CD4-positive, alpha-beta memory T cell (primary cell): ENCODE results near the gene PRPF4. TPM values are rescaled to one million over a fixed set of nuclear protein-coding genes. Genes with fewer than 3 reads are reported as not detected.
A peak's percentile ranks its signal among the peaks of the same experiment; 100 is the strongest.

ENCODE experiments used
- CTCF ChIA-PET: fragments of 350-600 bp; sonication (Branson Sonifier 250); formaldehyde crosslinking; loops from one replicate; lab custom pipeline; 2021; ENCODE audit warnings: inconsistent platforms; ENCODE audit not compliant: partially characterized antibody; lab: Charles Lee
- POLR2A ChIA-PET: fragments of 350-600 bp; sonication (Branson Sonifier 250); formaldehyde crosslinking; loops from one replicate; lab custom pipeline; 2021; ENCODE audit not compliant: partially characterized antibody; lab: Charles Lee
- DNase-seq, 5 donors: peaks; one replicate each; pipeline versions ENCODE4 v3.0.0 to v3.0.0-alpha.2; 2020 to 2022; ENCODE audit warnings: mixed read lengths in 1 of 5
- H3K27ac ChIP-seq: one replicate; pipeline ENCODE4 v1.7.0; 2013; ENCODE audit warnings: low read depth, low read length
- H3K27me3 ChIP-seq: 2 replicates; pipeline ENCODE4 v1.7.0; 2013; ENCODE audit warnings: mild to moderate bottlenecking, low read length, moderate library complexity; ENCODE audit not compliant: insufficient read depth
- H3K36me3 ChIP-seq: 2 replicates; pipeline ENCODE4 v1.7.0; 2013; ENCODE audit warnings: mild to moderate bottlenecking, low read length, moderate library complexity; ENCODE audit not compliant: insufficient read depth
- H3K4me1 ChIP-seq: 2 replicates; pipeline ENCODE4 v1.7.0; 2013; ENCODE audit warnings: mild to moderate bottlenecking, low read length, moderate library complexity; ENCODE audit not compliant: insufficient read depth
- H3K4me3 ChIP-seq, 2 donors: one replicate each; pipeline ENCODE4 v1.7.0; 2013; ENCODE audit warnings: low read length in 2 of 2, mild to moderate bottlenecking in 1 of 2
- H3K9me3 ChIP-seq, 2 donors: one replicate each; pipeline ENCODE4 v1.7.0; 2013; ENCODE audit warnings: low read length in 2 of 2, control low read depth in 1 of 2; ENCODE audit not compliant: control insufficient read depth in 1 of 2
- H3K27ac Mint-ChIP-seq, 7 donors: one replicate each; pipeline ENCODE4 v1.8.0; 2020 to 2021; ENCODE audit warnings: mixed read lengths in 7 of 7, mild to moderate bottlenecking in 6 of 7, inconsistent platforms in 3 of 7, moderate library complexity in 3 of 7
- H3K27me3 Mint-ChIP-seq, 2 donors: one replicate each; pipeline ENCODE4 v1.8.0; 2020 to 2021; ENCODE audit warnings: mixed read lengths in 2 of 2
- H3K36me3 Mint-ChIP-seq, 2 donors: one replicate each; pipeline ENCODE4 v1.8.0; 2020 to 2021; ENCODE audit warnings: mixed read lengths in 2 of 2, inconsistent platforms in 1 of 2, mild to moderate bottlenecking in 1 of 2
- H3K4me1 Mint-ChIP-seq, 4 donors: one replicate each; pipeline ENCODE4 v1.8.0; 2020 to 2021; ENCODE audit warnings: mixed read lengths in 4 of 4, mild to moderate bottlenecking in 1 of 4
- H3K4me3 Mint-ChIP-seq, 8 donors: one replicate each; pipeline ENCODE4 v1.8.0; 2020 to 2021; ENCODE audit warnings: mixed read lengths in 8 of 8, mild to moderate bottlenecking in 7 of 8, moderate library complexity in 6 of 8, inconsistent platforms in 3 of 8
- H3K9me3 Mint-ChIP-seq, 8 donors: one replicate each; pipeline ENCODE4 v1.8.0; 2020 to 2021; ENCODE audit warnings: mixed read lengths in 8 of 8, mild to moderate bottlenecking in 5 of 8, inconsistent platforms in 3 of 8, moderate library complexity in 1 of 8
- intact Hi-C: fragments of 100-400 bp; cut with micrococcal nuclease; formaldehyde crosslinking; loops from one replicate; pipeline ENCODE4 v1.15.1; 2023
- polyA plus RNA-seq, 2 donors: library from polyadenylated mRNA; unstranded; fragments of 300-500 nt; fragmentation: Illumina TruSeq; gene quantifications; one replicate each; pipeline ENCODE4 v1.2.3, GENCODE V29; 2021
- total RNA-seq, 2 experiments: library from RNA; stranded (reverse); gene quantifications; one replicate each; pipeline ENCODE4 v1.2.3, GENCODE V29; 2021

The PRPF4 gene
- total and polyA plus RNA-seq, 4 experiments from 2014 or later: 19.2 to 25.7 (median 21.9) TPM

DNA sequence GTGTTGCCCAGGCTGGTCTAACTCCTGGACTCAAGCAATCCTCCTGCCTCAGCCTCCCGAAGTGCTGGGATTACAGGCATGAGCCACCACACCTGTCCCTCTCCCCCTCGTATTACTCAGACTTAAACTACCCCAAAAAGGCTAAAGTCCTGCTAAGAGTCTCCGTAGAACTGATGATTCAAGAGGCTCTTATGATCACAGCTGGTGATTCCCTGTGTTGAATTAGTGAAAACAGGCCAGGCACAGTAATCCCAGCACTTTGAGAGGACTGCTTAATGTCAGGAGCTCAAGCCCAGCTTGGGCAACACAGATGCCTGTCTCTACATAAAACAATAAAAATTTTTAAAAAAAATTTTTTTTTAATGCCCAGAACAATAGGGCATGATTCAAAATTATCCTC lies 9.3 kb upstream of the PRPF4 start:
- POLR2A ChIA-PET: no interaction called here
- no peak overlapping the region for H3K4me3 ChIP-seq

DNA sequence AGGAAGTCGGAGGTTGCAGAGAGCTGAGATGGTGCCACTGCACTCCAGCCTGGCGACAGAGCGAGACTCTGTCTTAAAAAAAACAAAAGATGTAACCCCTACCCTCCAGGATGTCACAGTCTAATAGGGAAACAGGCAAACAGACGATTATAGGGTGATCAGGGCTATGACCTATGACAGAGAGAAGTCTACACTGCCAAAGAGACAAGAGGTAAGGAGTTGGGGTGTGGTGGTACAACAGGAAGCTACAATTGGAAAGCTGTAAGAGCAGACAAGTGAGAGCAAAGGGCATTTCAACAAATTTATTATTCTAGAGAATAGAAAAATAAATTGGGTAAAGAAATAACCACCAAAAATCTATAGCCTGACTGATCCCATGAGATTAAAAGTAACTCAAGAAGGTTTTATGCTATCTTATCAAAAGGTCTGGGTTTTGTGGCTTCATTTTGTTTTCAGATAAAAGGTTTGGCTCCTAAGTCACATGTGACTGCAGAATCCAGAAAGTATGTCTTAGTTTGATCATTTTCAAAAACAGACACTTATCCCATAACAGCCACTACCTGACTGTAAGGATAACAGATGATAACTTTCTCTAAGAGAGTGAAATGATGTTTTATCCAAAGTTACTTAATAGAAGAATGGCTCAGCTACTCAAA lies 7.4 kb upstream of the PRPF4 start:
- Histone ChIP-seq H3K4me1 (peaks cover 10% of the 10 kb centered on the region), H3K36me3 (peaks cover 40% of the 10 kb centered on the region), H3K27ac (no peak overlapping the region), H3K4me3 (no peak overlapping the region), H3K27me3 (no peaks in the 10 kb centered on the region), H3K9me3 (no peaks in the 10 kb centered on the region)
- ChIA-PET POLR2A (no interaction called here), CTCF (no interaction called here)
- Mint-ChIP-seq H3K4me3 (no peak overlapping the region), H3K27ac (peak overlapping the region in 3 of 7 donors; percentile 41 to 72 (median 60)), H3K27me3 (no peaks in the 10 kb centered on the region), H3K36me3 (peaks cover 36 to 46% of the 10 kb centered on the region in 2 donors), H3K4me1 (peaks cover 4 to 12% (median 7%) of the 10 kb centered on the region in 4 donors), H3K9me3 (no peaks in the 10 kb centered on the region)
- DNase-seq: no peak
- intact Hi-C loops: no loop called here

More for the DNA sequence above, 9.3 kb upstream of the PRPF4 start:
- no peak overlapping the region for H3K27ac ChIP-seq
- H3K4me1 ChIP-seq: peaks cover 10% of the 10 kb centered on the region
- intact Hi-C loops: no loop called here
- H3K27me3 Mint-ChIP-seq: no peaks in the 10 kb centered on the region
- CTCF ChIA-PET: interaction anchor here (1.8 kb wide), 1 partner anchor 8 kb away, joined by 8 read pairs; no protein-coding TSS in a partner anchor
- H3K36me3 ChIP-seq: peaks cover 23% of the 10 kb centered on the region
- H3K4me3 Mint-ChIP-seq: no peak overlapping the region
- no peak overlapping the region for H3K27ac Mint-ChIP-seq
- H3K9me3 ChIP-seq: no peaks in the 10 kb centered on the region
- no peak for DNase-seq
- no peaks in the 10 kb centered on the region for H3K27me3 ChIP-seq
- H3K4me1 Mint-ChIP-seq: peaks cover 4 to 12% (median 7%) of the 10 kb centered on the region in 4 donors
- peaks cover 37 to 39% of the 10 kb centered on the region in 2 donors for H3K36me3 Mint-ChIP-seq
- no peaks in the 10 kb centered on the region for H3K9me3 Mint-ChIP-seq

DNA sequence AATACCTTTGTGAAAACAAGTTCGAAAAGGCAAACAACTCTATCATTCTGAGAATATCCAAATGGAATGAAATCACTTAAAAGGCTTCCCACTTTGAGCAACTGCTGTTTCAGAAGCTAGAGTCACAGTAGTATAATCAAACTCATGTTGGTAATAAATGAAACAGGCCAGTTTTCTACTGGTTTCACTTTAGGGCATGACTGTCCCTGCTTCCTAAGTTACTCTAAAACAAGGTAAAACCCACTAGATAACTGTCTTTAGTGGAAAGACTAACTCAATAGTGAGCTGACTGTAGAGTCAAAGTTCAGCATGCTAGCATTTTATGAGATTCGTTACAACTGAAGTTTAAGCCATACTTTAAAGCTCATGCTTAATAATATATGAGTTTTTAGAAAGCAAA lies 6.1 kb upstream of the PRPF4 start:
- Histone ChIP-seq H3K4me3 (no peak overlapping the region), H3K36me3 (peaks cover 43% of the 10 kb centered on the region), H3K27me3 (no peaks in the 10 kb centered on the region), H3K4me1 (peaks cover 16% of the 10 kb centered on the region), H3K9me3 (no peaks in the 10 kb centered on the region), H3K27ac (no peak overlapping the region)
- no peak for DNase-seq
- Mint-ChIP-seq H3K4me1 (peaks cover 4 to 22% (median 13%) of the 10 kb centered on the region in 4 donors), H3K27ac (peak overlapping the region in 2 of 7 donors; percentile 15 to 82), H3K27me3 (no peaks in the 10 kb centered on the region), H3K36me3 (peaks cover 40 to 53% of the 10 kb centered on the region in 2 donors), H3K4me3 (no peak overlapping the region), H3K9me3 (no peaks in the 10 kb centered on the region)
- intact Hi-C loops: no loop called here
- POLR2A ChIA-PET: interaction anchor here (0.7 kb wide), 1 partner anchor 141 kb away, joined by 3 read pairs; the partner anchor contains the start of genes C9orf43 and POLE3
- CTCF ChIA-PET: interaction anchor here (0.9 kb wide), 2 partner anchors 48 to 386 kb away, joined by 4 read pairs; partner anchors contain the start of genes FKBP15 and SLC31A1

DNA sequence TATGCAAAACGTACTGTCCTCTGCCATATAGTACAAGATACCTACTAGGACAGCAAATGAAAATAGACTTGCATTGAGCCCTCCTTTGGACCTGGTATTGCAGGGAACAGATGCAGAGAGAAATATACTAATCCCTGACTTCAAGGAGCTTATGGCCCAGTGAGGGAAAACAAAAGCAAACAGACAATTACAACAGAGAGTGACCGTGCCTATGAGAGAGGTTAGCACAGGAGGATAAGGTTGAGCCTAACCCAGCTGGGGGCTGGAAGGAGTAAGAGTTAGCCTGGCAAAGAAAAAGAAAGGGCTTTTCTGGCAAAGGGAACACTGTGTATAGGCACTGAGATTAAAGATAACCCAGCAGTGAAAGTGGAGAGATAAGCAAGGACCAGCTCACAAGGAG lies 5.6 kb upstream of the PRPF4 start:
- Mint-ChIP-seq H3K36me3 (peaks cover 39 to 53% of the 10 kb centered on the region in 2 donors), H3K27me3 (no peaks in the 10 kb centered on the region), H3K4me1 (peaks cover 4 to 22% (median 13%) of the 10 kb centered on the region in 4 donors), H3K4me3 (no peak overlapping the region), H3K9me3 (no peaks in the 10 kb centered on the region), H3K27ac (peak overlapping the region in 2 of 7 donors; percentile 7 to 82)
- Histone ChIP-seq H3K4me1 (peaks cover 17% of the 10 kb centered on the region), H3K27ac (no peak overlapping the region), H3K9me3 (no peaks in the 10 kb centered on the region), H3K27me3 (no peaks in the 10 kb centered on the region), H3K36me3 (peaks cover 43% of the 10 kb centered on the region), H3K4me3 (no peak overlapping the region)
- no peak for DNase-seq
- POLR2A ChIA-PET: interaction anchor here (0.7 kb wide), 1 partner anchor 140 kb away, joined by 3 read pairs; the partner anchor contains the start of genes C9orf43 and POLE3
- CTCF ChIA-PET: interaction anchor here (0.9 kb wide), 2 partner anchors 49 to 386 kb away, joined by 4 read pairs; partner anchors contain the start of genes FKBP15 and SLC31A1
- intact Hi-C loops: no loop called here

DNA sequence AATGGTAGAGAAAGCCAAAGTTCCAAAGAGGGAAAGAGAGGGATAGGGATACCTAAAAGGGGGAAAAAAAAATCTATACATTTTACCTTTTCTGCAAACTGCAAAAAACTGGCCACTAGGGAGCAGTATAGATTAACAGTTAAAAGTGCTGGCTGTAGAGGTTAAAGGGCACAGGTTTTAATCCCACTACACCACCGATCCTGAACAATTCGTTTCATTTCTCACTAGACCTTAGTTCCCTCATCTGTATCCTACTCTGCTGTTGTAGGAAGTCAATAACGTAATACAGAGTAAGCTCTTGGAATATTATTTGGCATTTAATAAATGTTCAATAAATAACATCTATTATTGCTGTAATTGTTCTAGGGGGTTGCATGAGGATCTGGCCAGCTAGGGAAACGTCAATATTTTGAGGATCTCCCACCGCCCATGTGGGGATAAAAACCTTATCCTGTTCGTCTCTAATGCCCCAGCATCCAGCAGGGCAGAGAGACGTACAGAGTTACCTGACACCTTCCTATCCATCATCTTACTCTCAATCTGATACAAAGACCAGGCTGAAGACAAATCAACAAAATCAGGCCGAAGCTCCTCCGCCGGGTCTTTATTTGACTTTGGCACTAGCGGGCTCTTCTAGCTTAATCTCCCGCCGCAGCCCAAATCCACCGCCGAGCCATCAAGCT lies 843 bp upstream of the PRPF4 start:
- H3K36me3 Mint-ChIP-seq: peaks cover 37 to 49% of the 10 kb centered on the region in 2 donors
- DNase-seq: peak; percentile 57 to 66 (median 62)
- Histone ChIP-seq H3K36me3 (peaks cover 41% of the 10 kb centered on the region), H3K27me3 (no peaks in the 10 kb centered on the region), H3K27ac (peak overlapping the region; percentile 93), H3K9me3 (no peaks in the 10 kb centered on the region), H3K4me1 (peaks cover 26% of the 10 kb centered on the region), H3K4me3 (peak overlapping the region; percentile 86 to 92)
- intact Hi-C loops: loop anchor here (1.0 to 5.0 kb wide), 11 partner anchors 53 to 1792 kb away; partner anchors contain the start of genes ALAD, C9orf43, FKBP15 and INIP
- ChIA-PET POLR2A (interaction anchor here (0.6 to 2.9 kb wide), 19 partner anchors 10 to 1267 kb away, joined by 3 to 26 read pairs (median 5); partner anchors contain the start of genes ALAD, BSPRY, C9orf43 and FKBP15), CTCF (interaction anchor here (0.7 to 7.1 kb wide), 35 partner anchors 9 to 392 kb away, joined by 3 to 137 read pairs (median 5); partner anchors contain the start of genes ALAD, BSPRY, C9orf43 and FKBP15)
- no peaks in the 10 kb centered on the region for H3K27me3 Mint-ChIP-seq
- H3K27ac Mint-ChIP-seq: no peak overlapping the region
- no peak overlapping the region for H3K4me3 Mint-ChIP-seq
- peaks cover 9 to 26% (median 19%) of the 10 kb centered on the region in 4 donors for H3K4me1 Mint-ChIP-seq
- no peaks in the 10 kb centered on the region for H3K9me3 Mint-ChIP-seq

DNA sequence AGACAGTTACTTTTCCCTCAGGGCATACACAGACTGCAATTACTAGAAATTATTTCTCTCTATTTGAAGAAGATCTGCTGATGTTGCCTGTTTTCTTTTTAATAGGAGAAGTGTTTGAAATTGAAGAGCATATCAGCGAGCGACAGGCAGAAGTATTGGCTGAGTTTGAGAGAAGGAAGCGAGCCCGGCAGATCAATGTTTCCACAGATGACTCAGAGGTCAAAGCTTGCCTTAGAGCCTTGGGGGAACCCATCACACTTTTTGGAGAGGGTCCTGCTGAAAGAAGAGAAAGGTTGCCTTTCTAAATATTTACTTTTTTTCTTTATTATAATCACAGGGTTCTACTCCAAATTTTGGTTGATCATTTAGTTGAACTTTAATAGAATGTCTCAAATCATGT lies 3.4 kb downstream of the PRPF4 start:
- peaks cover 49 to 57% of the 10 kb centered on the region in 2 donors for H3K36me3 Mint-ChIP-seq
- CTCF ChIA-PET: no interaction called here
- H3K27ac Mint-ChIP-seq: peak overlapping the region in 6 of 7 donors; percentile 28 to 60 (median 50)

More for the DNA sequence above, 3.4 kb downstream of the PRPF4 start:
- Histone ChIP-seq H3K27me3 (no peaks in the 10 kb centered on the region), H3K4me1 (peaks cover 20% of the 10 kb centered on the region), H3K27ac (no peak overlapping the region), H3K9me3 (no peaks in the 10 kb centered on the region), H3K36me3 (peaks cover 42% of the 10 kb centered on the region), H3K4me3 (no peak overlapping the region)
- H3K9me3 Mint-ChIP-seq: no peaks in the 10 kb centered on the region
- POLR2A ChIA-PET: no interaction called here
- H3K4me3 Mint-ChIP-seq: no peak overlapping the region
- H3K4me1 Mint-ChIP-seq: peaks cover 15 to 22% (median 20%) of the 10 kb centered on the region in 4 donors
- no peaks in the 10 kb centered on the region for H3K27me3 Mint-ChIP-seq
- intact Hi-C loops: loop anchor here (5.0 kb wide), 1 partner anchor 562 kb away; the partner anchor contains the start of gene INIP
- no peak for DNase-seq
